Measurements from ENCODE around the gene GMCL1.

The GMCL1 gene

DNA sequence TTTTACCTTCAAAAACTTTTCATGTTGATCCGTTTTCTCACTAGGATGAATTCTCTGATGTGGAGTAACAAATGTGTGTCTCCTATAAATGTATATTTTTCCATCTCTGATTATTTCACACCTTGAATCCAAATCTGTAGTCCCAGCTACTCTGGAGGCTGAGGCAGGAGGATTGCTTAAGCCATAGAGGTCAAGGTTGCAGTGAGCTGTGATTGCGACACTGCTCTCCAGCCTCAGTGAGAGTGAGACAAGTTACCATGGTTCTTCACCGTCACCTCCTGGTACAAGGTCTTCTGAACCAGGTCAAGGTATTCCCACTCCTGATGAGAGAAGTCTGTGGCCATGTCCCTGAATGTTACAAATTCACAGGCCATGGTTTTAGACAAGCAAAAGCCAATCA lies 15.1 kb downstream of the GMCL1 start:
- peaks cover 7% of the 10 kb centered on the region for H3K36me3 ChIP-seq (replicated peaks; ENCODE audit: insufficient read depth, low read length)
- no peaks in the 10 kb centered on the region for H3K27me3 ChIP-seq (replicated peaks; ENCODE audit: insufficient read depth, low read length)
- no peak overlapping the region for H2AFZ ChIP-seq (ENCODE audit: low read length)
- H4K20me1 ChIP-seq (ENCODE audit: insufficient read depth, low read length): no peaks in the 10 kb centered on the region
- TF ChIP-seq, protein P1, sequence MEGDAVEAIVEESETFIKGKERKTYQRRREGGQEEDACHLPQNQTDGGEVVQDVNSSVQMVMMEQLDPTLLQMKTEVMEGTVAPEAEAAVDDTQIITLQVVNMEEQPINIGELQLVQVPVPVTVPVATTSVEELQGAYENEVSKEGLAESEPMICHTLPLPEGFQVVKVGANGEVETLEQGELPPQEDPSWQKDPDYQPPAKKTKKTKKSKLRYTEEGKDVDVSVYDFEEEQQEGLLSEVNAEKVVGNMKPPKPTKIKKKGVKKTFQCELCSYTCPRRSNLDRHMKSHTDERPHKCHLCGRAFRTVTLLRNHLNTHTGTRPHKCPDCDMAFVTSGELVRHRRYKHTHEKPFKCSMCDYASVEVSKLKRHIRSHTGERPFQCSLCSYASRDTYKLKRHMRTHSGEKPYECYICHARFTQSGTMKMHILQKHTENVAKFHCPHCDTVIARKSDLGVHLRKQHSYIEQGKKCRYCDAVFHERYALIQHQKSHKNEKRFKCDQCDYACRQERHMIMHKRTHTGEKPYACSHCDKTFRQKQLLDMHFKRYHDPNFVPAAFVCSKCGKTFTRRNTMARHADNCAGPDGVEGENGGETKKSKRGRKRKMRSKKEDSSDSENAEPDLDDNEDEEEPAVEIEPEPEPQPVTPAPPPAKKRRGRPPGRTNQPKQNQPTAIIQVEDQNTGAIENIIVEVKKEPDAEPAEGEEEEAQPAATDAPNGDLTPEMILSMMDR (IDR thresholded peaks at IDR 0.05; ENCODE audit: low read length): no peak
- TF ChIP-seq EZH2phosphoT487 (IDR thresholded peaks at IDR 0.05; ENCODE audit: low read length) (no peak), EZH2 (optimal IDR thresholded peaks at IDR 0.05; ENCODE audit: low read depth, low read length) (no peak)
- no peaks in the 10 kb centered on the region for H3K4me1 ChIP-seq (ENCODE audit: low read length)
- no peak overlapping the region for H3K4me2 ChIP-seq (ENCODE audit: low read depth, low read length)
- H3K9ac ChIP-seq (ENCODE audit: low read length): no peak overlapping the region
- H3F3A ChIP-seq (ENCODE audit: insufficient read depth, low read length): no peaks in the 10 kb centered on the region
- no peaks in the 10 kb centered on the region for H3K9me3 ChIP-seq (replicated peaks; ENCODE audit: insufficient read depth, low read length)
- H3K27ac ChIP-seq (ENCODE audit: low read length): no peak overlapping the region
- no peaks in the 10 kb centered on the region for H3K79me2 ChIP-seq (ENCODE audit: low read length)
- no peak for DNase-seq
- H3K9me2 ChIP-seq (replicated peaks; ENCODE audit: insufficient read depth, low read length): no peaks in the 10 kb centered on the region
- H3K4me3 ChIP-seq (ENCODE audit: low read length): no peak overlapping the region

GRCh38 chr2:69846182-69847067 lies 17.0 kb downstream of the GMCL1 start:
- Histone ChIP-seq H3K9me3 (replicated peaks; ENCODE audit: insufficient read depth, low read length) (no peaks in the 10 kb centered on the region), H3K9me2 (replicated peaks; ENCODE audit: insufficient read depth, low read length) (no peaks in the 10 kb centered on the region), H3K79me2 (ENCODE audit: low read length) (no peaks in the 10 kb centered on the region), H3K9ac (ENCODE audit: low read length) (no peak overlapping the region), H3F3A (ENCODE audit: insufficient read depth, low read length) (no peaks in the 10 kb centered on the region), H2AFZ (ENCODE audit: low read length) (no peak overlapping the region), H3K4me2 (ENCODE audit: low read depth, low read length) (no peak overlapping the region), H3K36me3 (replicated peaks; ENCODE audit: insufficient read depth, low read length) (peaks cover 5% of the 10 kb centered on the region), H4K20me1 (ENCODE audit: insufficient read depth, low read length) (no peaks in the 10 kb centered on the region), H3K27me3 (replicated peaks; ENCODE audit: insufficient read depth, low read length) (no peaks in the 10 kb centered on the region), H3K27ac (ENCODE audit: low read length) (no peak overlapping the region), H3K4me1 (ENCODE audit: low read length) (no peaks in the 10 kb centered on the region), H3K4me3 (ENCODE audit: low read length) (no peak overlapping the region)
- DNase-seq: no peak
- TF ChIP-seq, protein P1 (IDR thresholded peaks at IDR 0.05; ENCODE audit: low read length): no peak
- no peak for TF ChIP-seq EZH2 (optimal IDR thresholded peaks at IDR 0.05; ENCODE audit: low read depth, low read length)
- TF ChIP-seq EZH2phosphoT487 (IDR thresholded peaks at IDR 0.05; ENCODE audit: low read length): no peak

- Histone ChIP-seq H2AFZ (ENCODE audit: low read length) (no peak overlapping the region), H3K4me2 (ENCODE audit: low read depth, low read length) (no peak overlapping the region), H3K79me2 (ENCODE audit: low read length) (no peaks in the 10 kb centered on the region), H3K9me3 (replicated peaks; ENCODE audit: insufficient read depth, low read length) (no peaks in the 10 kb centered on the region), H3K9ac (ENCODE audit: low read length) (no peak overlapping the region), H3K27me3 (replicated peaks; ENCODE audit: insufficient read depth, low read length) (no peaks in the 10 kb centered on the region), H3K4me1 (ENCODE audit: low read length) (no peaks in the 10 kb centered on the region), H3F3A (ENCODE audit: insufficient read depth, low read length) (no peaks in the 10 kb centered on the region; the same call in 1 of the 2 replicates), H4K20me1 (ENCODE audit: insufficient read depth, low read length) (no peaks in the 10 kb centered on the region), H3K9me2 (replicated peaks; ENCODE audit: insufficient read depth, low read length) (no peaks in the 10 kb centered on the region), H3K4me3 (ENCODE audit: low read length) (no peak overlapping the region), H3K36me3 (replicated peaks; ENCODE audit: insufficient read depth, low read length) (peaks cover 5% of the 10 kb centered on the region), H3K27ac (ENCODE audit: low read length) (no peak overlapping the region)
- TF ChIP-seq, protein P1 (IDR thresholded peaks at IDR 0.05; ENCODE audit: low read length): no peak
- no peak for TF ChIP-seq EZH2 (optimal IDR thresholded peaks at IDR 0.05; ENCODE audit: low read depth, low read length)
- no peak for TF ChIP-seq EZH2phosphoT487 (IDR thresholded peaks at IDR 0.05; ENCODE audit: low read length)
- no peak for DNase-seq
Observed at GRCh38 chr2:69847068-69847828, 17.8 kb downstream of the GMCL1 start.

Measured in MM.1S (cell line).